Hepatocyte (in vitro differentiated cells): Measurements from ENCODE around the gene HDAC8. TPM values are rescaled to one million over a fixed set of nuclear protein-coding genes. Genes with fewer than 3 reads are reported as not detected.
"Not testable (repeated sequence)": the region's sequence is repeated elsewhere in the genome, so short reads cannot be mapped to it uniquely, and the experiment has no call there.

Experiments
- DNase-seq: peaks from one replicate; pipeline ENCODE4 v3.0.0-alpha.2; 2016; ENCODE audit warnings: low spot score
- H2AFZ ChIP-seq: fragments of 200-600 bp; sonication (generic); 2 replicates; pipeline ENCODE4 v1.6.0; 2016; ENCODE audit warnings: antibody characterized with exemption, mild to moderate bottlenecking
- H3K27ac ChIP-seq: fragments of 200-600 bp; sonication (generic); 2 replicates; pipeline ENCODE4 v1.5.1; 2016; ENCODE audit warnings: mild to moderate bottlenecking
- H3K27me3 ChIP-seq: fragments of 200-600 bp; sonication (generic); 2 replicates; pipeline ENCODE4 v1.6.1; 2016
- H3K36me3 ChIP-seq: fragments of 200-600 bp; sonication (generic); replicated peaks from 2 replicates; pipeline ENCODE4 v1.5.1; 2016; ENCODE audit warnings: low read depth; ENCODE audit not compliant: insufficient read depth
- H3K4me1 ChIP-seq: fragments of 200-600 bp; sonication (generic); 2 replicates; pipeline ENCODE4 v1.5.1; 2016; ENCODE audit warnings: mild to moderate bottlenecking, moderate library complexity; ENCODE audit not compliant: insufficient read depth
- H3K4me2 ChIP-seq: fragments of 200-600 bp; sonication (generic); 2 replicates; pipeline ENCODE4 v1.6.0; 2016
- H3K4me3 ChIP-seq: fragments of 200-600 bp; sonication (generic); 2 replicates; pipeline ENCODE4 v1.5.1; 2016; ENCODE audit warnings: mild to moderate bottlenecking
- H3K79me2 ChIP-seq: fragments of 200-600 bp; sonication (generic); 2 replicates; pipeline ENCODE4 v1.6.0; 2017; ENCODE audit warnings: mild to moderate bottlenecking
- H3K9me2 ChIP-seq: fragments of 200-600 bp; sonication (generic); replicated peaks from 2 replicates; pipeline ENCODE4 v1.6.0; 2017; ENCODE audit warnings: mild to moderate bottlenecking; ENCODE audit not compliant: insufficient read depth
- H3K9me3 ChIP-seq: fragments of 200-600 bp; sonication (generic); 2 replicates; pipeline ENCODE4 v1.5.1; 2016; ENCODE audit warnings: low read depth, mild to moderate bottlenecking
- H4K20me1 ChIP-seq: fragments of 200-600 bp; sonication (generic); 2 replicates; pipeline ENCODE4 v1.6.0; 2016; ENCODE audit warnings: mild to moderate bottlenecking; ENCODE audit not compliant: insufficient read depth, poor library complexity, severe bottlenecking
- CTCF ChIP-seq: fragments of 200-600 bp; sonication (generic); IDR thresholded peaks from 2 replicates; pipeline ENCODE4 v1.5.1; 2016; ENCODE audit warnings: antibody characterized with exemption, mild to moderate bottlenecking; ENCODE audit not compliant: poor library complexity
- EZH2 ChIP-seq: fragments of 200-600 bp; sonication (generic); IDR thresholded peaks from 2 replicates; pipeline ENCODE4 v1.6.1; 2016; ENCODE audit warnings: antibody characterized with exemption, mild to moderate bottlenecking, borderline replicate concordance
- EZH2phosphoT487 ChIP-seq: fragments of 200-600 bp; sonication (generic); IDR thresholded peaks from one replicate; pipeline ENCODE4 v1.6.1; 2018; ENCODE audit warnings: antibody characterized with exemption, mild to moderate bottlenecking, low read depth, moderate library complexity; ENCODE audit not compliant: unreplicated experiment, severe bottlenecking
- WGBS: methylation state at CpG from one replicate; pipeline ENCODE4 v1.1.6; 2016; ENCODE audit warnings: low lambda C conversion rate; ENCODE audit errors: missing lambda C conversion rate; 5-methylcytosine and 5-hydroxymethylcytosine counted together
- polyA plus RNA-seq: library from polyadenylated mRNA; unstranded; fragments of >200 nt; fragmentation: Nextera tagmentation; extraction: Ambion mirVana; gene quantifications from 2 replicates; pipeline ENCODE4 v1.2.1, GENCODE V29; 2016
- total RNA-seq: library from RNA; depleted of rRNA; stranded (reverse); fragments of >200 nt; gene quantifications from 2 replicates; pipeline ENCODE4 v1.2.3, GENCODE V29; 2014

The HDAC8 gene
- total and polyA plus RNA-seq, 2 experiments from 2014 or later = 29.4 to 29.5 TPM

GRCh38 chrX:72569786-72570185 lies 2.9 kb downstream of the HDAC8 start:
- H3K4me1 ChIP-seq = no peaks in the 10 kb centered on the region
- no peak overlapping the region for H3K4me2 ChIP-seq
- no peaks in the 10 kb centered on the region for H4K20me1 ChIP-seq
- peaks cover 6% of the 10 kb centered on the region for H3K79me2 ChIP-seq
- DNase-seq = no peak
- no peak overlapping the region for H3K4me3 ChIP-seq
- no peaks in the 10 kb centered on the region for H3K9me3 ChIP-seq
- WGBS = 87% methylated on average over 2 of the region's 2 CpGs
- H2AFZ ChIP-seq = no peak overlapping the region
- TF ChIP-seq EZH2 = no peak
- no peaks in the 10 kb centered on the region for H3K27me3 ChIP-seq
- no peaks in the 10 kb centered on the region for H3K9me2 ChIP-seq
- no peak overlapping the region for H3K27ac ChIP-seq
- no peaks in the 10 kb centered on the region for H3K36me3 ChIP-seq

GRCh38 chrX:72568406-72569092 lies 4.1 kb downstream of the HDAC8 start:
- Histone ChIP-seq H3K27ac (no peak overlapping the region), H3K9me2 (no peaks in the 10 kb centered on the region), H3K4me1 (no peaks in the 10 kb centered on the region), H4K20me1 (no peaks in the 10 kb centered on the region), H3K79me2 (peaks cover 6% of the 10 kb centered on the region), H2AFZ (no peak overlapping the region), H3K9me3 (no peaks in the 10 kb centered on the region), H3K4me3 (no peak overlapping the region), H3K27me3 (no peaks in the 10 kb centered on the region), H3K4me2 (no peak overlapping the region), H3K36me3 (no peaks in the 10 kb centered on the region)
- no peak for DNase-seq
- WGBS = 83% methylated on average over 6 of the region's 6 CpGs
- no peak for TF ChIP-seq EZH2phosphoT487
- no peak for TF ChIP-seq CTCF

- WGBS = 73% methylated on average over 2 of the region's 2 CpGs
- no peaks in the 10 kb centered on the region for H3K36me3 ChIP-seq
Observed at GRCh38 chrX:72566448-72566847, 6.2 kb downstream of the HDAC8 start.

GRCh38 chrX:72559655-72560054 lies 13.0 kb downstream of the HDAC8 start:
- not testable (repeated sequence) for H3K36me3 ChIP-seq, H3K4me3 ChIP-seq, H3K27ac ChIP-seq, H3K9me2 ChIP-seq, H4K20me1 ChIP-seq, H3K9me3 ChIP-seq, H2AFZ ChIP-seq, H3K4me1 ChIP-seq, H3K4me2 ChIP-seq, DNase-seq, H3K27me3 ChIP-seq, H3K79me2 ChIP-seq
- 100% methylated on average over 3 of the region's 28 CpGs for WGBS

More at GRCh38 chrX:72566448-72566847, 6.2 kb downstream of the HDAC8 start:
- DNase-seq = no peak
- Histone ChIP-seq H4K20me1 (no peaks in the 10 kb centered on the region), H3K4me2 (no peak overlapping the region), H3K4me1 (no peaks in the 10 kb centered on the region), H3K79me2 (no peaks in the 10 kb centered on the region), H3K9me3 (no peaks in the 10 kb centered on the region), H2AFZ (no peak overlapping the region), H3K9me2 (no peaks in the 10 kb centered on the region), H3K27me3 (no peaks in the 10 kb centered on the region), H3K27ac (no peak overlapping the region), H3K4me3 (no peak overlapping the region)
- TF ChIP-seq EZH2 = no peak

- H3K27ac ChIP-seq = peak overlapping the region; percentile 66
- no peaks in the 10 kb centered on the region for H3K9me3 ChIP-seq
- H3K4me1 ChIP-seq = peaks cover 5% of the 10 kb centered on the region
- no peaks in the 10 kb centered on the region for H3K9me2 ChIP-seq
- no peak overlapping the region for H3K4me3 ChIP-seq
- DNase-seq = peak; percentile 65
- H3K4me2 ChIP-seq = peak overlapping the region; percentile 54
- H3K79me2 ChIP-seq = no peaks in the 10 kb centered on the region
- no peaks in the 10 kb centered on the region for H3K27me3 ChIP-seq
- no peaks in the 10 kb centered on the region for H4K20me1 ChIP-seq
- 68% methylated on average over 7 of the region's 16 CpGs for WGBS
- H2AFZ ChIP-seq = no peak overlapping the region
- no peaks in the 10 kb centered on the region for H3K36me3 ChIP-seq
- TF ChIP-seq EZH2phosphoT487 (no peak), CTCF (peak; percentile 29), EZH2 (no peak)
Observed at GRCh38 chrX:72554448-72555140, 18.0 kb downstream of the HDAC8 start.

GRCh38 chrX:72552443-72552842 lies 20.2 kb downstream of the HDAC8 start:
- H3K9me2 ChIP-seq, H3K27ac ChIP-seq, H3K4me3 ChIP-seq, DNase-seq, H3K36me3 ChIP-seq, H3K9me3 ChIP-seq, H3K4me2 ChIP-seq, H3K4me1 ChIP-seq, H4K20me1 ChIP-seq, H2AFZ ChIP-seq, H3K79me2 ChIP-seq, H3K27me3 ChIP-seq: not testable (repeated sequence)
- 87% methylated on average over 6 of the region's 6 CpGs for WGBS
